Right cardiac atrium (tissue), 5 donors: ENCODE data around the gene FOLR1. TPM values are rescaled to one million over a fixed set of nuclear protein-coding genes. Genes with fewer than 3 reads are reported as not detected.
"Not testable (repeated sequence)": the region's sequence is repeated elsewhere in the genome, so short reads cannot be mapped to it uniquely, and the experiment has no call there.

ENCODE experiments used
- ATAC-seq, 2 donors: fragments of 200-7000 bp; cut with Tn5 transposase; one replicate each; pipeline versions ENCODE4 v1.8.0 to v1.9.1; 2020; ENCODE audit warnings: moderate library complexity in 2 of 2, mild to moderate bottlenecking in 1 of 2
- DNase-seq, 3 donors: peaks; one replicate each; pipeline ENCODE4 v3.0.0-alpha.2; 2020
- H3K27ac ChIP-seq: one replicate; pipeline ENCODE4 v1.5.1; 2013; ENCODE audit warnings: mild to moderate bottlenecking, low read length, control low read depth, moderate library complexity
- H3K27me3 ChIP-seq: one replicate; pipeline ENCODE4 v1.6.1; 2013; ENCODE audit not compliant: control insufficient read depth, insufficient read depth
- H3K4me1 ChIP-seq: one replicate; pipeline ENCODE4 v1.6.1; 2013; ENCODE audit warnings: low read length; ENCODE audit not compliant: control insufficient read depth, insufficient read depth
- H3K4me3 ChIP-seq: one replicate; pipeline ENCODE4 v1.5.1; 2013; ENCODE audit warnings: low read length, control low read depth
- H3K9me3 ChIP-seq: one replicate; pipeline ENCODE4 v1.6.1; 2013; ENCODE audit warnings: low read length; ENCODE audit not compliant: control insufficient read depth
- WGBS: extraction: QIAGEN DNeasy Blood & Tissue Kit; methylation state at CpG from one replicate; pipeline ENCODE4 v1.1.7; 2013; 5-methylcytosine and 5-hydroxymethylcytosine counted together
- intact Hi-C, 4 donors: fragments of 100-400 bp; cut with DNase I; formaldehyde crosslinking; loops; one replicate each; pipeline versions ENCODE4 v1.11.0 to v1.14.0; 2022 to 2023
- long read RNA-seq, 4 donors: library from polyadenylated mRNA; unstranded; transcript quantifications; one replicate each; pipeline ENCODE4 v2.0.0, GENCODE V29; 2020 to 2021
- polyA plus RNA-seq: library from polyadenylated mRNA; stranded (reverse); fragments of 200-250 nt; gene quantifications from one replicate; pipeline ENCODE4 v1.2.3, GENCODE V29; 2013
- total RNA-seq, 4 donors: library from RNA; stranded (reverse); fragmentation: NEBNext Ultra II Directional; extraction: Animal tissue kit (Norgen Biotek cat#: 25700); gene quantifications; one replicate each; pipeline ENCODE4 v1.2.1, GENCODE V29; 2021
- donor health status: healthy with polysubstance abuse.
- donor health status: DM: no; HTN: yes; CAD: no.
- donor health status: DM: no; HTN: no; CAD: no.
- donor health status: DM: no; HTN: yes; CAD: no; lungs with severe emphysema.
- donor health status: DM: yes; HTN: yes; CAD: no.

Gene FOLR1
- total RNA-seq (under 1 TPM in 2 of 4 donors, not detected in 2; 0.26 to 0.32 TPM), polyA plus RNA-seq (0.18 TPM)
- long read RNA-seq, donor 1 = 0 reads
- long read RNA-seq, donor 2 = 0 reads
- long read RNA-seq, donor 3 = 0 reads
- long read RNA-seq, donor 4 = 0 reads

- Histone ChIP-seq H3K27me3 (no peaks in the 10 kb centered on the region), H3K4me1 (no peaks in the 10 kb centered on the region), H3K27ac (no peak within 1 kb of the TSS), H3K9me3 (no peaks in the 10 kb centered on the region), H3K4me3 (no peak within 1 kb of the TSS)
- intact Hi-C loops = no loop called here
- DNase-seq (no peak), ATAC-seq (no peak)
- WGBS = 78% methylated on average over 5 of the region's 5 CpGs
Measured at GRCh38 chr11:72191961-72192381, at the start of gene FOLR1. TSS of gene FOLR1 (plus strand) at chr11:72192140. CDS start at chr11:72192174, 34 bp downstream.

- H3K9me3 ChIP-seq, H3K4me3 ChIP-seq, ATAC-seq, H3K4me1 ChIP-seq, DNase-seq, H3K27me3 ChIP-seq, H3K27ac ChIP-seq: not testable (repeated sequence)
- 50% methylated on average over 1 of the region's 1 CpG for WGBS
- intact Hi-C loops = loop anchor here in 1 of 4 donors (5.0 kb wide), 1 partner anchor 165 kb away; no protein-coding TSS in a partner anchor
Measured at GRCh38 chr11:72142543-72142942, 49.4 kb upstream of the FOLR1 start.

GRCh38 chr11:72144807-72145565 lies 47.0 kb upstream of the FOLR1 start:
- H3K4me1 ChIP-seq = no peaks in the 10 kb centered on the region
- DNase-seq (no peak), ATAC-seq (no peak)
- H3K27me3 ChIP-seq = no peaks in the 10 kb centered on the region
- H3K9me3 ChIP-seq = no peaks in the 10 kb centered on the region
- intact Hi-C loops = loop anchor here in 1 of 4 donors (5.0 kb wide), 1 partner anchor 168 kb away; no protein-coding TSS in a partner anchor
- 83% methylated on average over 4 of the region's 4 CpGs for WGBS
- no peak overlapping the region for H3K27ac ChIP-seq
- no peak overlapping the region for H3K4me3 ChIP-seq

- no peaks in the 10 kb centered on the region for H3K27me3 ChIP-seq
- H3K9me3 ChIP-seq = no peaks in the 10 kb centered on the region
- H3K27ac ChIP-seq = no peak overlapping the region
- WGBS = 20% methylated on average over 2 of the region's 2 CpGs
- H3K4me3 ChIP-seq = no peak overlapping the region
- DNase-seq (no peak), ATAC-seq (no peak)
- H3K4me1 ChIP-seq = no peaks in the 10 kb centered on the region
- intact Hi-C loops = no loop called here
Measured at GRCh38 chr11:72146625-72147024, 45.3 kb upstream of the FOLR1 start.

GRCh38 chr11:72150882-72151281 lies 41.1 kb upstream of the FOLR1 start:
- DNase-seq (no peak), ATAC-seq (no peak)
- H3K27me3 ChIP-seq = no peaks in the 10 kb centered on the region
- H3K4me1 ChIP-seq = no peaks in the 10 kb centered on the region
- no peak overlapping the region for H3K27ac ChIP-seq
- 64% methylated on average over 4 of the region's 4 CpGs for WGBS
- no peak overlapping the region for H3K4me3 ChIP-seq
- intact Hi-C loops = no loop called here
- H3K9me3 ChIP-seq = no peaks in the 10 kb centered on the region

- 85% methylated on average over 6 of the region's 6 CpGs for WGBS
- intact Hi-C loops = not testable (repeated sequence)
Measured at GRCh38 chr11:72153874-72154273, 38.1 kb upstream of the FOLR1 start.

GRCh38 chr11:72154816-72155215 lies 37.1 kb upstream of the FOLR1 start:
- DNase-seq = no peak
- ATAC-seq = no peak
- intact Hi-C loops = no loop called here
- no peaks in the 10 kb centered on the region for H3K9me3 ChIP-seq
- no peak overlapping the region for H3K27ac ChIP-seq
- H3K4me3 ChIP-seq = no peak overlapping the region
- WGBS = 87% methylated on average over 3 of the region's 3 CpGs
- peaks cover 2% of the 10 kb centered on the region for H3K27me3 ChIP-seq
- no peaks in the 10 kb centered on the region for H3K4me1 ChIP-seq

More at GRCh38 chr11:72153874-72154273, 38.1 kb upstream of the FOLR1 start:
- not testable (repeated sequence) for H3K4me1 ChIP-seq, H3K27me3 ChIP-seq, DNase-seq, H3K27ac ChIP-seq, H3K9me3 ChIP-seq, H3K4me3 ChIP-seq, ATAC-seq

GRCh38 chr11:72155751-72156150 lies 36.2 kb upstream of the FOLR1 start:
- intact Hi-C loops = no loop called here
- ATAC-seq (no peak), DNase-seq (no peak)
- H3K27ac ChIP-seq = no peak overlapping the region
- 81% methylated on average over 4 of the region's 4 CpGs for WGBS
- H3K4me1 ChIP-seq = no peaks in the 10 kb centered on the region
- peaks cover 2% of the 10 kb centered on the region for H3K27me3 ChIP-seq
- H3K4me3 ChIP-seq = no peak overlapping the region
- H3K9me3 ChIP-seq = no peaks in the 10 kb centered on the region

- 67% methylated on average over 4 of the region's 4 CpGs for WGBS
- no peaks in the 10 kb centered on the region for H3K4me1 ChIP-seq
- H3K9me3 ChIP-seq = no peaks in the 10 kb centered on the region
- peaks cover 2% of the 10 kb centered on the region for H3K27me3 ChIP-seq
- H3K4me3 ChIP-seq = no peak overlapping the region
- ATAC-seq = peak in 1 of 2 donors; percentile 46
- intact Hi-C loops = no loop called here
- DNase-seq = no peak
- H3K27ac ChIP-seq = no peak overlapping the region
Measured at GRCh38 chr11:72157131-72157530, 34.8 kb upstream of the FOLR1 start.

- 80% methylated on average over 2 of the region's 2 CpGs for WGBS
- DNase-seq (no peak), ATAC-seq (no peak)
- H3K9me3 ChIP-seq = no peaks in the 10 kb centered on the region
- intact Hi-C loops = no loop called here
- no peak overlapping the region for H3K27ac ChIP-seq
- H3K27me3 ChIP-seq = peaks cover 2% of the 10 kb centered on the region
- H3K4me1 ChIP-seq = no peaks in the 10 kb centered on the region
- H3K4me3 ChIP-seq = no peak overlapping the region
Measured at GRCh38 chr11:72160319-72160718, 31.6 kb upstream of the FOLR1 start.

- no peaks in the 10 kb centered on the region for H3K4me1 ChIP-seq
- peaks cover 2% of the 10 kb centered on the region for H3K27me3 ChIP-seq
- DNase-seq (no peak), ATAC-seq (no peak)
- H3K4me3 ChIP-seq = no peak overlapping the region
- H3K27ac ChIP-seq = no peak overlapping the region
- H3K9me3 ChIP-seq = no peaks in the 10 kb centered on the region
- intact Hi-C loops = no loop called here
- WGBS = 76% methylated on average over 16 of the region's 16 CpGs
Measured at GRCh38 chr11:72162891-72163492, 28.9 kb upstream of the FOLR1 start.
